HepG2 (cell line): ENCODE data around the gene RBPJ.

Experiments used
- DDIT3 ChIP-seq: sonication (generic); formaldehyde crosslinking; IDR thresholded peaks from 2 replicates; pipeline ENCODE4 v1.4.0; 2020; ENCODE audit warnings: mild to moderate bottlenecking, missing genetic modification reagents
- DNMT1 ChIP-seq: sonication (generic); formaldehyde crosslinking; IDR thresholded peaks from 2 replicates; pipeline ENCODE4 v1.5.1; 2020; ENCODE audit warnings: mild to moderate bottlenecking, missing genetic modification reagents
- E2F1 ChIP-seq: sonication (generic); formaldehyde crosslinking; IDR thresholded peaks from 2 replicates; pipeline ENCODE4 v1.5.0; 2020; ENCODE audit warnings: missing genetic modification reagents
- PHF21A ChIP-seq: sonication (generic); formaldehyde crosslinking; IDR thresholded peaks from 2 replicates; pipeline ENCODE4 v1.5.0; 2020; ENCODE audit warnings: mild to moderate bottlenecking, missing genetic modification reagents
- TAF1 ChIP-seq: sonication (generic); formaldehyde crosslinking; IDR thresholded peaks from 2 replicates; pipeline ENCODE4 v1.4.0; 2020; ENCODE audit warnings: missing genetic modification reagents
- TF ChIP-seq, protein P1 (sequence below): sonication (generic); formaldehyde crosslinking; IDR thresholded peaks from 2 replicates; pipeline ENCODE4 v1.5.0; 2020; ENCODE audit warnings: mild to moderate bottlenecking, missing genetic modification reagents, moderate library complexity
- TF ChIP-seq, protein P2 (sequence below): sonication (generic); formaldehyde crosslinking; IDR thresholded peaks from 2 replicates; pipeline ENCODE4 v1.9.0; 2021; ENCODE audit warnings: missing genetic modification reagents, borderline replicate concordance

GRCh38 chr4:26284536-26284935, 36.3 kb upstream of the RBPJ start:
- no peak for TF ChIP-seq DNMT1 (CRISPR knock-in tag)
- TF ChIP-seq, protein P1, sequence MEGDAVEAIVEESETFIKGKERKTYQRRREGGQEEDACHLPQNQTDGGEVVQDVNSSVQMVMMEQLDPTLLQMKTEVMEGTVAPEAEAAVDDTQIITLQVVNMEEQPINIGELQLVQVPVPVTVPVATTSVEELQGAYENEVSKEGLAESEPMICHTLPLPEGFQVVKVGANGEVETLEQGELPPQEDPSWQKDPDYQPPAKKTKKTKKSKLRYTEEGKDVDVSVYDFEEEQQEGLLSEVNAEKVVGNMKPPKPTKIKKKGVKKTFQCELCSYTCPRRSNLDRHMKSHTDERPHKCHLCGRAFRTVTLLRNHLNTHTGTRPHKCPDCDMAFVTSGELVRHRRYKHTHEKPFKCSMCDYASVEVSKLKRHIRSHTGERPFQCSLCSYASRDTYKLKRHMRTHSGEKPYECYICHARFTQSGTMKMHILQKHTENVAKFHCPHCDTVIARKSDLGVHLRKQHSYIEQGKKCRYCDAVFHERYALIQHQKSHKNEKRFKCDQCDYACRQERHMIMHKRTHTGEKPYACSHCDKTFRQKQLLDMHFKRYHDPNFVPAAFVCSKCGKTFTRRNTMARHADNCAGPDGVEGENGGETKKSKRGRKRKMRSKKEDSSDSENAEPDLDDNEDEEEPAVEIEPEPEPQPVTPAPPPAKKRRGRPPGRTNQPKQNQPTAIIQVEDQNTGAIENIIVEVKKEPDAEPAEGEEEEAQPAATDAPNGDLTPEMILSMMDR (CRISPR knock-in tag), result no peak
- TF ChIP-seq, protein P2, sequence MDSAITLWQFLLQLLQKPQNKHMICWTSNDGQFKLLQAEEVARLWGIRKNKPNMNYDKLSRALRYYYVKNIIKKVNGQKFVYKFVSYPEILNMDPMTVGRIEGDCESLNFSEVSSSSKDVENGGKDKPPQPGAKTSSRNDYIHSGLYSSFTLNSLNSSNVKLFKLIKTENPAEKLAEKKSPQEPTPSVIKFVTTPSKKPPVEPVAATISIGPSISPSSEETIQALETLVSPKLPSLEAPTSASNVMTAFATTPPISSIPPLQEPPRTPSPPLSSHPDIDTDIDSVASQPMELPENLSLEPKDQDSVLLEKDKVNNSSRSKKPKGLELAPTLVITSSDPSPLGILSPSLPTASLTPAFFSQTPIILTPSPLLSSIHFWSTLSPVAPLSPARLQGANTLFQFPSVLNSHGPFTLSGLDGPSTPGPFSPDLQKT (CRISPR knock-in tag), result no peak
- TF ChIP-seq TAF1 (CRISPR knock-in tag), result no peak
- no peak for TF ChIP-seq DDIT3 (CRISPR knock-in tag)
- TF ChIP-seq E2F1, result no peak
- TF ChIP-seq PHF21A (CRISPR knock-in tag), result no peak
